HG03196 (cell line): Measurements from ENCODE around the gene FOXB2.
"Not testable (repeated sequence)": the region's sequence is repeated elsewhere in the genome, so short reads cannot be mapped to it uniquely, and the experiment has no call there.

Source experiments
- ATAC-seq: cut with Tn5 transposase; IDR thresholded peaks from one replicate; pipeline ENCODE4 v1.9.1; 2021; ENCODE audit not compliant: unreplicated experiment

The FOXB2 gene

DNA sequence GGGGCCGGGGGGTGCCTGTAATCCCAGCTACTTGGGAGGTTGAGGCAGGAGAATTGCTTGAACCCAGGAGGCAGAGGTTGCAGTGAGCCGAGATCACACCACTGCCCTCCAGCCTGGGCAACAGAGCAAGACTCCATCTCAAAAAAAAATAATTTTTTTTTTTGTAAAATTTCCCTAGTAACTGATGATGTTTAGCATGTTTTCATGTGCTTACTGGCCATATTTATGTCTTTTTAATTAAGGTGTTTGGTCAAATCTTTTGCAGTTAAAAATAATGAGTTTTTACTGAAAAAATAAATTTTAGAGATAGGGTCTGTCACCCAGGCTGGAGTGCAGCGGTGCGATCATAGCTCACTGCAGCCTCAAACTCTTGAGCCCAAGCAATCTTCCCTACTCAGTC lies 24.3 kb downstream of the FOXB2 start:
- not testable (repeated sequence) for ATAC-seq

DNA sequence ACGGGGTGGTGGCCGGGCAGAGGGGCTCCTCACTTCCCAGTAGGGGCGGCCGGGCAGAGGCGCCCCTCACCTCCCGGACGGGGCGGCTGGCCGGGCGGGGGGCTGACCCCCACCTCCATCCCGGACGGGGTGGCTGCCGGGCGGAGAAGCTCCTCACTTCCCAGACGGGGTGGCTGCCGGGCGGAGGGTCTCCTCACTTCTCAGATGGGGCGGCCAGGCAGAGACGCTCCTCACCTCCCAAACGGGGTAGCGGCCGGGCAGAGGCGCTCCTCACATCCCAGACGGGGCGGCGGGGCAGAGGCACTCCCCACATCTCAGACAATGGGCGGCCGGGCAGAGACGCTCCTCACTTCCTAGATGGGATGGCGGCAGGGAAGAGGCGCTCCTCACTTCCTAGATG lies 41.2 kb downstream of the FOXB2 start:
- not testable (repeated sequence) for ATAC-seq

DNA sequence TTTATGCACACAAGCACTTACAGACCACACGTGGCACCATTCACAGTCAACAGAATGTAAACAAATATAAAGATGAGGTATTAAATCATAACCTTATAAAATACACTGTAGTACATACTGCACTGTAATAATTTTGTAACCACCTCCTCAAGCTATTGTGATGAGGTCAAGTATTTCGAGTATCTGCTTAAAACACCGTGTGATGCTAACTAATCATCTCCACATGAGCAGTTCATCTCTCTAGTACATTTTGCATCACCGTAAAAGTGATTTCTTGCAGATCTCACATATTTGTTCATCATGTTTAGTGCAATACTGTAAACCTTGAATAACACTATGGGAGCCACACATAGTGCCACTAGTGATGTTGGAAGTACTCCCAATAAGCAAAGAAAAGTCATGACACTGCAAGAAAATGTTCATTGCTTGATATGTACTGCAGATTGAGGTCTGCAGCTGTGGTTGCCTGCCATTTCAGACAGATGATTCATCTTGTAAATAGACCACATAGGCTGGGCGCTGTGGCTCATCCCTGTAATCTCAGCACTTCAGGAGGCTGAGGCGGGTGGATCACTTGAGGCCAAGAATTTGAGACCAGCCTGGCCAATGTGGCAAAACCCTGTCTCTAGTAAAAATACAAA lies 44.3 kb downstream of the FOXB2 start:
- no peak for ATAC-seq

DNA sequence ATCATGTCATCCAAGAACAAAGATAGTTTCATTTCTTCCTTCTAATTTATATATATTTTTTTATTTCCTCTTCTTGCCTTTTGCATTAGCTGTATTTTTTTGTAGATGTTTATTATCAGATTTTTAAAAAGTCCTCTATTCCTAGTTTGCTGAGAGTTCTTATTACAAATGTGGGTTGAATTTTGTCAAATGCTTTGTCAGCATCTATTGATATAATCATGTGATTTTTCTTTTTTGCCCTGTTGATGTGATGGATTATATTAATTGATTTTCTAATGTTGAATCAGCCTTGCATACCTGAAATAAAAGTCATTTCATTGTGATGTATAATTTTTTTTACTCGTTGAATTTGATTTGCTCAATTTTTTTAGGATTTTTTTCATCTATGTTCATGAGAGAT lies 46.9 kb downstream of the FOXB2 start:
- no peak for ATAC-seq
